HCT116 (cell line): ENCODE data around the gene WFDC10A. TPM values are rescaled to one million over a fixed set of nuclear protein-coding genes. Genes with fewer than 3 reads are reported as not detected.
"Not testable (repeated sequence)": the region's sequence is repeated elsewhere in the genome, so short reads cannot be mapped to it uniquely, and the experiment has no call there.

Experiments used
- ATAC-seq: fragments of 200-7000 bp; cut with Tn5 transposase; 2 replicates; pipeline ENCODE4 v1.9.1; 2020; ENCODE audit warnings: mild to moderate bottlenecking, moderate library complexity
- BruUV-seq: library from RNA; stranded (reverse); fragments of 400-500 nt; replicated peaks from 2 replicates; lab custom pipeline; 2021; lab: Mats Ljungman, UMichigan
- CTCF ChIA-PET: fragments of 300-600 bp; sonication (Branson Sonifier 250); formaldehyde crosslinking; loops from one replicate; lab custom pipeline; 2021; ENCODE audit warnings: antibody characterized with exemption; lab: Charles Lee
- POLR2A ChIA-PET: fragments of 300-600, 350-600 bp; sonication (Branson Sonifier 250); formaldehyde crosslinking; loops from one replicate; lab custom pipeline; 2021; ENCODE audit warnings: antibody characterized with exemption; lab: Charles Lee
- RAD21 ChIA-PET, 2 experiments: fragments of 300-600 bp; sonication (Branson Sonifier 250); formaldehyde crosslinking; loops; one replicate each; lab custom pipeline; 2023; ENCODE audit warnings: low total read pairs in 2 of 2; ENCODE audit not compliant: uncharacterized antibody in 2 of 2, unreplicated experiment in 2 of 2, low non-redundant PET in 1 of 2; lab: Charles Lee
- DNase-seq: peaks from one replicate; pipeline ENCODE4 v3.0.0-alpha.2; 2010; ENCODE audit warnings: low read depth, low spot score
- H2AFZ ChIP-seq: fragments of 200-600 bp; shearing (Covaris generic), sonication (generic); 2 replicates; pipeline ENCODE4 v1.6.1; 2017; ENCODE audit warnings: low read depth, mixed run types, mixed read lengths, antibody characterized with exemption, low read length; ENCODE audit not compliant: poor library complexity, severe bottlenecking
- H3K27ac ChIP-seq: 2 replicates; pipeline ENCODE4 v1.5.1; 2012; ENCODE audit warnings: low read depth, low read length
- H3K27me3 ChIP-seq: fragments of 200-600 bp; sonication (generic); 2 replicates; pipeline ENCODE4 v1.6.1; 2016; ENCODE audit warnings: mixed run types, low read length, mixed read lengths; ENCODE audit not compliant: insufficient read depth
- H3K36me3 ChIP-seq, 2 experiments: fragments of 200-500 bp in 1 of 2; fragments of 200-600 bp in 1 of 2; sonication (Bioruptor generic) in 1 of 2; sonication (generic) in 1 of 2; 2 replicates each; pipeline versions ENCODE4 v1.5.1 to v1.6.1; 2014 to 2016; ENCODE audit warnings: low read length in 2 of 2, inconsistent platforms in 1 of 2, mixed read lengths in 1 of 2, mixed run types in 1 of 2; ENCODE audit not compliant: insufficient read depth in 2 of 2, control insufficient read depth in 1 of 2
- H3K4me1 ChIP-seq, 2 experiments: fragments of 200-600 bp in 1 of 2; sonication (generic) in 1 of 2; 2 replicates each; pipeline versions ENCODE4 v1.5.1 to v1.6.1; 2012 to 2017; ENCODE audit warnings: low read length in 2 of 2, inconsistent platforms in 1 of 2, mild to moderate bottlenecking in 1 of 2, mixed read lengths in 1 of 2, mixed run types in 1 of 2, moderate library complexity in 1 of 2; ENCODE audit not compliant: insufficient read depth in 2 of 2, control insufficient read depth in 1 of 2
- H3K4me2 ChIP-seq: fragments of 200-600 bp; sonication (generic); 2 replicates; pipeline ENCODE4 v1.6.1; 2017; ENCODE audit warnings: mixed run types, low read length, mixed read lengths
- H3K4me3 ChIP-seq, 2 experiments: fragments of 200-600 bp in 1 of 2; sonication (generic) in 1 of 2; replicated peaks in 1 of 2; 2 replicates each; pipeline ENCODE4 v1.5.1; 2011 to 2016; ENCODE audit warnings: low read length in 2 of 2, control low read depth in 1 of 2, low read depth in 1 of 2, mild to moderate bottlenecking in 1 of 2, mixed read lengths in 1 of 2, mixed run types in 1 of 2
- H3K79me2 ChIP-seq: fragments of 200-600 bp; sonication (generic); 2 replicates; pipeline ENCODE4 v1.6.1; 2017; ENCODE audit warnings: mild to moderate bottlenecking, mixed run types, low read length, moderate library complexity, mixed read lengths; ENCODE audit not compliant: insufficient read depth
- H3K9ac ChIP-seq: fragments of 200-600 bp; sonication (generic); 2 replicates; pipeline ENCODE4 v1.6.1; 2016; ENCODE audit warnings: low read length, mixed read lengths
- H3K9me2 ChIP-seq: fragments of 200-600 bp; sonication (generic), shearing (Covaris generic); 2 replicates; pipeline ENCODE4 v1.6.1; 2017; ENCODE audit warnings: mixed run types, mild to moderate bottlenecking, moderate library complexity; ENCODE audit not compliant: insufficient read depth
- H3K9me3 ChIP-seq, 2 experiments: fragments of 200-500 bp in 1 of 2; fragments of 200-600 bp in 1 of 2; sonication (Bioruptor generic) in 1 of 2; sonication (generic) in 1 of 2; 2 replicates each; pipeline ENCODE4 v1.6.1; 2014 to 2017; ENCODE audit warnings: low read length in 2 of 2, mixed read lengths in 2 of 2, inconsistent platforms in 1 of 2, low read depth in 1 of 2, mild to moderate bottlenecking in 1 of 2, mixed run types in 1 of 2, moderate library complexity in 1 of 2; ENCODE audit not compliant: control insufficient read depth in 1 of 2, insufficient read depth in 1 of 2
- H4K20me1 ChIP-seq: fragments of 200-600 bp; sonication (generic), shearing (Covaris generic); 2 replicates; pipeline ENCODE4 v1.6.1; 2017; ENCODE audit warnings: mixed run types, mild to moderate bottlenecking, moderate library complexity; ENCODE audit not compliant: insufficient read depth
- CEBPB ChIP-seq: IDR thresholded peaks from 2 replicates; pipeline ENCODE4 v1.6.1; 2012; ENCODE audit warnings: low read depth
- ELF1 ChIP-seq: IDR thresholded peaks from 2 replicates; pipeline ENCODE4 v1.6.1; 2012; ENCODE audit warnings: low read depth, borderline replicate concordance
- EZH2phosphoT487 ChIP-seq: fragments of 200-600 bp; IDR thresholded peaks from 2 replicates; pipeline ENCODE4 v1.6.1; 2018; ENCODE audit warnings: antibody characterized with exemption, borderline replicate concordance
- POLR2A ChIP-seq: IDR thresholded peaks from 2 replicates; pipeline ENCODE4 v1.7.0; 2011; ENCODE audit warnings: borderline replicate concordance; ENCODE audit not compliant: insufficient read depth, insufficient read length; ENCODE audit errors: extremely low read depth
- SIN3A ChIP-seq: IDR thresholded peaks from 2 replicates; pipeline ENCODE4 v1.6.1; 2012; ENCODE audit warnings: low read depth
- SP1 ChIP-seq: IDR thresholded peaks from 2 replicates; pipeline ENCODE4 v1.6.1; 2012; ENCODE audit warnings: low read depth
- TCF7L2 ChIP-seq: IDR thresholded peaks from 2 replicates; pipeline ENCODE4 v1.7.0; 2011; ENCODE audit warnings: borderline replicate concordance, inconsistent platforms; ENCODE audit not compliant: insufficient read depth, insufficient read length; ENCODE audit errors: extremely low read depth
- ZBTB33 ChIP-seq: IDR thresholded peaks from 2 replicates; pipeline ENCODE4 v1.6.1; 2011; ENCODE audit warnings: mild to moderate bottlenecking, low read length, moderate library complexity; ENCODE audit not compliant: insufficient replicate concordance; ENCODE audit errors: extremely low read depth
- ZNF274 ChIP-seq: fragments of 200-500 bp; sonication (Bioruptor generic); IDR thresholded peaks from 2 replicates; pipeline ENCODE4 v1.6.1; 2014; ENCODE audit warnings: mild to moderate bottlenecking, low read depth, low read length, inconsistent platforms
- intact Hi-C: fragments of 100-400 bp; cut with micrococcal nuclease; formaldehyde crosslinking; loops from 2 replicates; pipeline ENCODE4 v1.10.0; 2022
- total RNA-seq: library from RNA; stranded (reverse); gene quantifications from one replicate; pipeline ENCODE4 v1.2.1, GENCODE V29; 2021; ENCODE audit not compliant: unreplicated experiment

WFDC10A gene
- total RNA-seq, 1 experiment from 2014 or later: 0.47 TPM

DNA sequence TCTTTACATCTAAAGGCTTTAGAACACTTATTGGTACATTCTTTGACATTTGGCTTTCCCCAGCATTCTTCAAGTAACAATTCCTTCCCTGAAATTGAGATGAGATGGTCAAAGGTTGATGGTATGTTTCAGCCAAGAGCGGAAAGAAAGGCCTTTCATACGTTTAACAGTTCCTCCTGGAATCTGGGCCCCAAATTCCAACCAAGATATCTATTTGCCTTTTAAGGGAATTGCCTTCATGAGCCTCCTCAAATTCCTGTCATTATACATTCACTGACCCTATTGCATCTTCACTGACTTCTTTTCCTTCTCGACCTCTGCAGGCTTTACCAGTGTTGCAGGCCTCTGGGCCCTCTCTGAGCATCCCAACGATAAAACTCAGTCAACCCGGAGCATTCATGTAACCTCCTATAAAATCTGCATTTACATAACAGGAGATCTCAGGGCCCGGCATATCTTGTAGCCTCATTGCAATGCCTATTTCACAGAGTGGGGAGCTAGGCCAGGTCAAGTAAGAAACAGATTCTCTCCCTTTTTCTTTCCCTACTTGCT is 19.8 kb downstream of the WFDC10A start:
- ATAC-seq: no peak
- CTCF ChIA-PET: no interaction called here
- TF ChIP-seq SP1: no peak
- TF ChIP-seq CEBPB: no peak
- no peak for TF ChIP-seq ELF1
- no peak for TF ChIP-seq POLR2A
- TF ChIP-seq ZNF274: no peak
- TF ChIP-seq ZBTB33: no peak
- TF ChIP-seq TCF7L2: no peak
- TF ChIP-seq EZH2phosphoT487: no peak
- no peak for TF ChIP-seq SIN3A

GRCh38 chr20:45651726-45652125 is 22.2 kb downstream of the WFDC10A start:
- H3K4me2 ChIP-seq, H3K27ac ChIP-seq, POLR2A ChIA-PET, H3K9me3 ChIP-seq, ATAC-seq, H3K9ac ChIP-seq, H3K4me3 ChIP-seq, H4K20me1 ChIP-seq, CTCF ChIA-PET, RAD21 ChIA-PET, intact Hi-C loops, H3K4me1 ChIP-seq, H3K27me3 ChIP-seq, BruUV-seq, H3K36me3 ChIP-seq, H2AFZ ChIP-seq, H3K79me2 ChIP-seq, DNase-seq, H3K9me2 ChIP-seq: not testable (repeated sequence)

More for the DNA sequence above, 19.8 kb downstream of the WFDC10A start:
- no peaks in the 10 kb centered on the region for H3K9me2 ChIP-seq
- RAD21 ChIA-PET: no interaction called here
- H3K79me2 ChIP-seq: no peaks in the 10 kb centered on the region
- H3K36me3 ChIP-seq: no peaks in the 10 kb centered on the region
- H3K4me2 ChIP-seq: no peak overlapping the region
- no peaks in the 10 kb centered on the region for H3K4me1 ChIP-seq
- no peak for DNase-seq
- no peaks in the 10 kb centered on the region for H4K20me1 ChIP-seq
- no peak overlapping the region for H2AFZ ChIP-seq
- no peak overlapping the region for H3K9ac ChIP-seq
- intact Hi-C loops: no loop called here
- H3K27me3 ChIP-seq: no peaks in the 10 kb centered on the region
- H3K9me3 ChIP-seq: no peaks in the 10 kb centered on the region
- BruUV-seq: no TSS peak
- H3K4me3 ChIP-seq: no peak overlapping the region
- no peak overlapping the region for H3K27ac ChIP-seq
- POLR2A ChIA-PET: no interaction called here

- H3K4me2 ChIP-seq, RAD21 ChIA-PET, H3K36me3 ChIP-seq, H2AFZ ChIP-seq, H3K9me2 ChIP-seq, H3K9ac ChIP-seq, POLR2A ChIA-PET, intact Hi-C loops, H3K9me3 ChIP-seq, ATAC-seq, DNase-seq, H3K27me3 ChIP-seq, H3K79me2 ChIP-seq, H3K4me3 ChIP-seq, H4K20me1 ChIP-seq, H3K27ac ChIP-seq, H3K4me1 ChIP-seq, BruUV-seq, CTCF ChIA-PET: not testable (repeated sequence)
Observed at GRCh38 chr20:45657038-45657437, 27.5 kb downstream of the WFDC10A start.
